B cell (primary cell): ENCODE measurements around the gene GALNT10.

Experiments
- CTCF ChIP-seq: fragments of 200-600 bp; IDR thresholded peaks from one replicate; pipeline ENCODE4 v1.8.0; 2022; ENCODE audit warnings: antibody characterized with exemption, mild to moderate bottlenecking
- EZH2 ChIP-seq: IDR thresholded peaks from 2 replicates; pipeline ENCODE4 v1.6.1; 2012; ENCODE audit warnings: borderline replicate concordance, low read depth, mild to moderate bottlenecking, moderate library complexity, low read length; ENCODE audit not compliant: insufficient read depth, poor library complexity, severe bottlenecking

GRCh38 chr5:154309805-154310204 is 119.3 kb downstream of the GALNT10 start:
- TF ChIP-seq CTCF, result no peak
- no peak for TF ChIP-seq EZH2
